ENCODE measurements around the gene DOCK6. TPM values are rescaled to one million over a fixed set of nuclear protein-coding genes. Genes with fewer than 3 reads are reported as not detected.

The DOCK6 gene
- total RNA-seq, 1 experiment from 2014 or later = 19.4 TPM

GRCh38 chr19:11243798-11244169 is 18.5 kb downstream of the DOCK6 start:
- H3K36me3 ChIP-seq (ENCODE audit: control insufficient read depth, insufficient read depth, low read length) = no peaks in the 10 kb centered on the region

More at GRCh38 chr19:11243798-11244169, 18.5 kb downstream of the DOCK6 start:
- in situ Hi-C loops (cut with HindIII; ENCODE audit: low pct_unique_long_range_greater_than_20kb, low sequenced_read_pairs) = no loop called here
- no peaks in the 10 kb centered on the region for H3K9me3 ChIP-seq (ENCODE audit: control insufficient read depth, insufficient read depth, low read depth, low read length)
- no peak overlapping the region for H3K27ac ChIP-seq (ENCODE audit: low read length)
- intact Hi-C loops (cut with micrococcal nuclease; ENCODE audit: unreplicated experiment) = no loop called here
- TF ChIP-seq CTCF (IDR thresholded peaks at IDR 0.05) (no peak), TCF7L2 (IDR thresholded peaks at IDR 0.05; ENCODE audit: low read depth, low read length) (no peak), POLR2AphosphoS5 (IDR thresholded peaks at IDR 0.05; ENCODE audit: low read depth, low read length) (no peak), REST (IDR thresholded peaks at IDR 0.05; ENCODE audit: insufficient read depth in 1 of 2, low read depth in 2 of 2, low read length in 1 of 2) (no peak), SIN3A (IDR thresholded peaks at IDR 0.05; ENCODE audit: borderline replicate concordance, insufficient read depth, low read depth, low read length) (no peak)
- DNase-seq (ENCODE audit: low read depth, low spot score) = no peak
- BruUV-seq (replicated peaks) = no TSS peak
- POLR2A ChIA-PET = no interaction called here
- CTCF ChIA-PET = interaction anchor here (0.5 to 1.0 kb wide), 7 partner anchors 7 to 599 kb away, joined by 3 to 7 read pairs (median 4); no protein-coding TSS in a partner anchor
- H3K27me3 ChIP-seq (ENCODE audit: control insufficient read depth, insufficient read depth, low read length) = no peaks in the 10 kb centered on the region
- ATAC-seq = no peak; the same call in 1 of the 2 replicates
- no peak overlapping the region for H3K4me3 ChIP-seq (ENCODE audit: low read depth in 2 of 2, low read length in 2 of 2)
- no peaks in the 10 kb centered on the region; the same call in 1 of the 2 replicates for H3K4me1 ChIP-seq (ENCODE audit: control insufficient read depth, insufficient read depth, low read length)
